Jurkat, Clone E6-1 (cell line): ENCODE measurements around the gene HECW1.
"Not testable (repeated sequence)": the region's sequence is repeated elsewhere in the genome, so short reads cannot be mapped to it uniquely, and the experiment has no call there.

Source experiments
- DNase-seq: peaks from one replicate; pipeline ENCODE4 v3.0.0-alpha.2; 2011; ENCODE audit warnings: low read depth, low spot score
- H3K4me3 ChIP-seq: 2 replicates; pipeline ENCODE4 v1.5.1; 2011; ENCODE audit warnings: mild to moderate bottlenecking, low read length, control low read depth, moderate library complexity

The HECW1 gene

GRCh38 chr7:43195768-43196167, 83.3 kb downstream of the HECW1 start:
- no peak overlapping the region for H3K4me3 ChIP-seq
- DNase-seq, result no peak

GRCh38 chr7:43196379-43196778, 83.9 kb downstream of the HECW1 start:
- DNase-seq, result no peak
- H3K4me3 ChIP-seq, result no peak overlapping the region

DNA sequence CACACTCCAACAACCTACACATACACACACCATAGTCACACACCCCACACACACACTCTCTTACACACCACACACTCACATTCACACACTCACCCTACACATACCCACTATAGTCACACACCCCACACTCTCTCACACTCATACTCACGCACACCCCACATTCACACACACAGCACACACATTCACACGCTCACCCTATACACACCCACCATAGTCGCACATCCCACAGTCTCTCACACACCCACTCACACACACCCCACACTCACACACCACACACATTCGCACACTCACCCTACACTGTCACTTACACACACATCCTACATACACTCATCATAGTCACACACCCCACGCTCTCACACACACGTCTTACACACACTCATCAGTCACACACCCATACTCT, 85.6 kb downstream of the HECW1 start:
- DNase-seq, result no peak
- no peak overlapping the region for H3K4me3 ChIP-seq

DNA sequence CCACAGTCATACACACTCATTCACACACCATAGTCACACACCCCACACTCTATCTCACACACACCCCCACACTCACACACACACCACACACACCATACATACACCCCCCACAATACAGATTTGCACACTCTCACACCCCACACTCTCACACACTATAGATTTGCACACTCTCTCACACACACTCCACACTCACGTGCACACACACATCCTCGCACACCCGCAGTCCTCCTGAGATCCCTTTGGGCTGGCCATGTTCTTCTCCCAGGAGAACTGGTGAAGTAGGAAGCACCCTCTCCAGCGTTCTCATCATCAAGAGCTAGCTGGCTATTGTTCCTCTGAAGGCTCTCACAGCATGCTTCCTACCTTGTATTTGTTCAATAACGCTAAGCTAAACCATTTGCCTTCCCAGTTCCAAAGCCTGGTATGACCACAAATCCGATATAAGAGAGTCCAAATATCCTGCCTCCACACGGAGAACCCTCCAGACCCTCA, 86.2 kb downstream of the HECW1 start:
- DNase-seq, result no peak
- H3K4me3 ChIP-seq, result no peak overlapping the region

DNA sequence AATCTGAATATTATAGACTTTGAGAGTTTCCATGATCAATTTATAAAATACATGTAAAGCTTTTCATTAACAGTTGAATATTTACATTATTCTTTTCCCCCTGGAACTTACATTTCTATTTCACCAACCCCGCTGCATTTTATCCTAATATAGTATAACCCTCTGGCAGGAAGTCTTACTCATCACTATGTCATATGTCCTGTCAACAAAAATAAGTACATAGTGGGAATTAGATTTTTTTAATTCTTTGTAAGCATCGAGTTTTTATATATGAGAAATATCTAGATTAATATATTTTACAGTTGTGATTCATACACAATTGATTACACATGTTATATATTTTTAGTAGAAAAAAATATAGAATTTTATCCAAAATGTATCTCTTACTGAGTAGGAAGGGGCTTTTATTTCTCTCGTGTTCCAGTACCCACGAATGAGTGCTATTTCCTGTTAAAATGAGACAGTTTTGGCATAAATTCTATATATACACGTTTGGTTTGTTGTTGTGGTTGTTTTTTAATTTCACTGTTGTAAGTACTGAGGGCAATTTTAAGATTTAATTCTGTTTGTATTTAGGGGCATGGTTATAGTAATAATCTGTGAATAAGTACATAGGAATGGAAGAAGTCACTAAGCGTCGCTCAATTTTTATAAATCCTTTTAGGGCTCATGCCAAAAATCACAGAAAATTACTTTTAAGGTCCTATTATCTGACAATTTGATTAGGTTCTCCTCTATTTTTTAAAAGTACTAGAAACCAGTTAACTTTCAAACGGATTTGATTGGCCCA, 87.1 kb downstream of the HECW1 start:
- DNase-seq, result no peak
- no peak overlapping the region for H3K4me3 ChIP-seq

- H3K4me3 ChIP-seq, result no peak overlapping the region
- DNase-seq, result no peak
Observed at GRCh38 chr7:43201912-43202311, 89.5 kb downstream of the HECW1 start.

- H3K4me3 ChIP-seq, result no peak overlapping the region
- no peak for DNase-seq
Observed at GRCh38 chr7:43204081-43204480, 91.6 kb downstream of the HECW1 start.

GRCh38 chr7:43205171-43205795, 92.8 kb downstream of the HECW1 start:
- no peak overlapping the region for H3K4me3 ChIP-seq
- DNase-seq, result no peak

- DNase-seq, result no peak
- H3K4me3 ChIP-seq, result no peak overlapping the region
Observed at GRCh38 chr7:43208242-43208641, 95.8 kb downstream of the HECW1 start.

- DNase-seq, H3K4me3 ChIP-seq: not testable (repeated sequence)
Observed at GRCh38 chr7:43210539-43210938, 98.1 kb downstream of the HECW1 start.

DNA sequence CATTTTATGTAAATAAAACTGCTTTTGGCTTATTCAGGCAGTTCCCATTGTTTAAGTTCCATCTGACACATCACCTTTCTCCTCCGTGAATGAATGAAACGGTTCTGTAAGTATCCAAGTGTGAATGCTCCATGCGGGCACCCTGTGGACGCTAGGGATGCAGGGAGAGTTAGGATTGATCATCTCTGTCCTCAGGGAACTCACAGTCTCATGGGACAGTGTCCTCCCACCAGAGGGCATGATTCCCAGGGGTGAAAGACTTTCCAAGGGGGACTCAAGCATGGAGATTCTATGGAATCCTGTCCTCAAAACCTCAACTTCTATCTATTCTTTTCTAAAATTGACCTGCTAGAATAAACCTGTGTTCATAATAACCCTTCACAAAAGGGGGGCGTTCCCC, 98.8 kb downstream of the HECW1 start:
- no peak for DNase-seq
- no peak overlapping the region for H3K4me3 ChIP-seq

GRCh38 chr7:43211693-43212092, 99.2 kb downstream of the HECW1 start:
- DNase-seq, result no peak
- no peak overlapping the region for H3K4me3 ChIP-seq

- DNase-seq, result no peak
Observed at GRCh38 chr7:43212921-43213320, 100.5 kb downstream of the HECW1 start.

GRCh38 chr7:43215061-43215460, 102.6 kb downstream of the HECW1 start:
- H3K4me3 ChIP-seq, result no peak overlapping the region

More at GRCh38 chr7:43212921-43213320, 100.5 kb downstream of the HECW1 start:
- no peak overlapping the region for H3K4me3 ChIP-seq

GRCh38 chr7:43217055-43217454, 104.6 kb downstream of the HECW1 start:
- DNase-seq, result no peak
- H3K4me3 ChIP-seq, result no peak overlapping the region

More at GRCh38 chr7:43215061-43215460, 102.6 kb downstream of the HECW1 start:
- no peak for DNase-seq

GRCh38 chr7:43218901-43219300, 106.5 kb downstream of the HECW1 start:
- DNase-seq, H3K4me3 ChIP-seq: not testable (repeated sequence)

GRCh38 chr7:43220250-43220649, 107.8 kb downstream of the HECW1 start:
- no peak for DNase-seq
- H3K4me3 ChIP-seq, result no peak overlapping the region

GRCh38 chr7:43220742-43221141, 108.3 kb downstream of the HECW1 start:
- no peak for DNase-seq
- H3K4me3 ChIP-seq, result no peak overlapping the region

DNA sequence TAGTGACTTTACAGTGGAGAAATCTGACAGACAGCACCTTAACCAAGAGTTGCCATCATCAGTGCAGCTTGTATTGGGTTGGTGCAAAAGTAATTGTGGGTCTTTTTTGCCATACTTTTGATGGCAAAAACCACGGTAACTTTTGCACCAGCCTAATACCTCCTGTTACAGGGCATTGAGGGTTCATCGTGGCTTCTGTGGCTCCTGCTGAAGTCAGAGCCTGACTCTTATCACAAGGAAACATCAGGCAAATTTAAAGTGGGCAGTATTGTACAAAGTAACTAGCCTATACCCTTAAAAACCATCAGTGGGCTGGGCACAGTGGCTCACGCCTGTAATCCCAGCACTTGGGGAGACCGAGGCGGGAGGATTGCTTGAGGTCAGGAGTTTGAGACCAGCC, 117.4 kb downstream of the HECW1 start:
- no peak for DNase-seq
- H3K4me3 ChIP-seq, result no peak overlapping the region

- DNase-seq, result no peak
- H3K4me3 ChIP-seq, result no peak overlapping the region
Observed at GRCh38 chr7:43232366-43232765, 119.9 kb downstream of the HECW1 start.

- H3K4me3 ChIP-seq, result no peak overlapping the region
- no peak for DNase-seq
Observed at GRCh38 chr7:43234073-43234472, 121.6 kb downstream of the HECW1 start.
